Adrenal gland (tissue), 5 donors: ENCODE measurements around the gene HECTD1.
"Not testable (repeated sequence)": the region's sequence is repeated elsewhere in the genome, so short reads cannot be mapped to it uniquely, and the experiment has no call there.

Source experiments
- POLR2A ChIP-seq, 2 donors: fragments of 450-650 bp; IDR thresholded peaks; one replicate each; pipeline ENCODE4 v1.6.1; 2017; ENCODE audit warnings: antibody characterized with exemption in 2 of 2, mild to moderate bottlenecking in 2 of 2, moderate library complexity in 1 of 2
- TF ChIP-seq, protein P1 (sequence below), 6 experiments: fragments of 450-650 bp in 4 of 6; fragments of 200-600 bp in 2 of 6; sonication (generic) in 1 of 6; IDR thresholded peaks; 1 replicate in 5 of 6; 2 replicates in 1 of 6; pipeline versions ENCODE4 v1.5.1 to v1.8.0; 2016 to 2021; ENCODE audit warnings: antibody characterized with exemption in 6 of 6, mild to moderate bottlenecking in 2 of 6, moderate library complexity in 1 of 6
- donor health status: DM: no; HTN: no; CAD: no.

DNA sequence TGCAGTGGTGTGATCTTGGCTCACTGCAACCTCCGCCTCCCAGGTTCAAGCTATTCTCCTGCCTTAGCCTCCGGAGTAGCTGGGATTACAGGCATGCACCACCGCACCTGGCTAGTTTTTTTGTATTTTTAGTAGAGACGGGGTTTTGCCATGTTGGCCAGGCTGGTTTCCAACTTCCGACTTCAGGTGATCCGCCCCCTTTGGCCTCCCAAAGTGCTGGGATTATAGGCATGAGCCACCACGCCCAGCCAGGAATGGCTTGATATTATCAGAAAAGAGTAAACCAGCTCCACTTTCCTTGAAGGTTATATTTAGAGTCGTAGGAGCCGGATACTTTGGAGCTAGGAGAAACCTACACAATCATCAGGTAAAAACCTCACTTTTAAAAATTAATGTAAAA, 121.1 kb downstream of the HECTD1 start:
- not testable (repeated sequence) for TF ChIP-seq POLR2A (IDR thresholded peaks at IDR 0.05)
- TF ChIP-seq, protein P1, sequence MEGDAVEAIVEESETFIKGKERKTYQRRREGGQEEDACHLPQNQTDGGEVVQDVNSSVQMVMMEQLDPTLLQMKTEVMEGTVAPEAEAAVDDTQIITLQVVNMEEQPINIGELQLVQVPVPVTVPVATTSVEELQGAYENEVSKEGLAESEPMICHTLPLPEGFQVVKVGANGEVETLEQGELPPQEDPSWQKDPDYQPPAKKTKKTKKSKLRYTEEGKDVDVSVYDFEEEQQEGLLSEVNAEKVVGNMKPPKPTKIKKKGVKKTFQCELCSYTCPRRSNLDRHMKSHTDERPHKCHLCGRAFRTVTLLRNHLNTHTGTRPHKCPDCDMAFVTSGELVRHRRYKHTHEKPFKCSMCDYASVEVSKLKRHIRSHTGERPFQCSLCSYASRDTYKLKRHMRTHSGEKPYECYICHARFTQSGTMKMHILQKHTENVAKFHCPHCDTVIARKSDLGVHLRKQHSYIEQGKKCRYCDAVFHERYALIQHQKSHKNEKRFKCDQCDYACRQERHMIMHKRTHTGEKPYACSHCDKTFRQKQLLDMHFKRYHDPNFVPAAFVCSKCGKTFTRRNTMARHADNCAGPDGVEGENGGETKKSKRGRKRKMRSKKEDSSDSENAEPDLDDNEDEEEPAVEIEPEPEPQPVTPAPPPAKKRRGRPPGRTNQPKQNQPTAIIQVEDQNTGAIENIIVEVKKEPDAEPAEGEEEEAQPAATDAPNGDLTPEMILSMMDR (IDR thresholded peaks at IDR 0.05), result not testable (repeated sequence)
